NCI-H187 (cell line): ENCODE measurements around the gene STARD10.

Experiments
- DNase-seq, 2 experiments: peaks; one replicate each; lab custom pipeline; 2025; lab: John Stamatoyannopoulos, UW

The STARD10 gene

DNA sequence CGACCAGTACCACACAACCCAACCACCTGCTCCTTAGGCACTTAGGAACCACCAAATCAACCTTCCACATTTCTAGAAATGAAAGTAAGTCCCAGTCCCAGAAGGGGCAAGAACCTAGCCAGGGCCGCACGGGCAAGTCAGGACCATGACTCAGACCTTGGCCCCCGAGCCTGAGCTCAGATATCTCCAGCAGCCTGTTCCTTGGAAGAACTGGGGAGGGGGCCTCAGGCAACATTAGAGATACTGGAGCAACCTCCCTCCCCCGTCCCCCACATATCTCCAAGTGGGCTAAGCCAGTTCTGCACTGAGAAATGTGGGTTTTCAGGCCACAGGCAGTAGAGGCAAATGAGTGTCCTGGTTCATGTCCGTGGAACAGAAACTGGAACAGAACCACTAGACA lies 49.4 kb downstream of the STARD10 start:
- no peak for DNase-seq

DNA sequence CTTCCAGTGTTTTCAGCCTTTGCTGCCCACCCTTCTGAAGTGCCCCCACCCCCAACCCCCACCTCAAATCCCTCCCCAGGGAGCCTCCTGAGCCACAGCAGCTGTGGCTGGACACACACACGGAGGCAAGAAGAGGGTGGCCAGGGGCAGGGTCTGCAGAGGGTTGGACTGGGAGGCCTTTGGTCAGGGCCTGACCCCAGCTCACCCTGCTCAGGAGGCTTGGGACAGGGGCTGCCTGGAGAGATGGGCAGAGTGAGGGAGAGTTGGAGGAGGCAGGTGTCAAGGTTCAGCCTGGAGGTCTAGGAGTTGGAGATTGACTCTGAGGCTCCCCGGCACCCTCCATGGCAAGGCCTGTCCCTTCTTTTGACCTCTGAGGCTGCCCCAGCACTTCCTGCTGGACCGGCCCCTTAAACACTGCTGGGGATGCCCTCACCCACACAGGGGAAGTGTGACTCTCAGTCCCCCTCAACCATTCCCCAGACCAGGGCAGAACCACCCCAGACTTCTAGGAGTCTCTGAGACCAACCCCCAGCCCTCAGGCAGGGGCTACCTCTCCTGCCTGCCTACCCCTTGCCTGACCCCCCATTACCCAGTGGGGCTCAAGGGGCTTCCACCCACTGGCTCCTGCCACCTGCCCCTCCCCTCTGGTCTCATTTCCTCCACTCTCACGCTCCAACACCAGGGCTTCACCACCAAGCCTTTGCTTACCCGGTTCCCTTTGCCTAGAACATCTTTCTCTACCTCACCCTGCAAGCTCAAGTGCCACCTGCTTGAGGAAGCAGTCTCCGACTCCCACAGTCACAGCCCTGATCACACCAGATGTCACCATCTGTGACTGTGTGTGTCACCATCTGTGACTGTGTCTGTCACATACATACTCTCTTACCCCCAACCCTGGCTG lies 50.3 kb downstream of the STARD10 start:
- no peak for DNase-seq

DNA sequence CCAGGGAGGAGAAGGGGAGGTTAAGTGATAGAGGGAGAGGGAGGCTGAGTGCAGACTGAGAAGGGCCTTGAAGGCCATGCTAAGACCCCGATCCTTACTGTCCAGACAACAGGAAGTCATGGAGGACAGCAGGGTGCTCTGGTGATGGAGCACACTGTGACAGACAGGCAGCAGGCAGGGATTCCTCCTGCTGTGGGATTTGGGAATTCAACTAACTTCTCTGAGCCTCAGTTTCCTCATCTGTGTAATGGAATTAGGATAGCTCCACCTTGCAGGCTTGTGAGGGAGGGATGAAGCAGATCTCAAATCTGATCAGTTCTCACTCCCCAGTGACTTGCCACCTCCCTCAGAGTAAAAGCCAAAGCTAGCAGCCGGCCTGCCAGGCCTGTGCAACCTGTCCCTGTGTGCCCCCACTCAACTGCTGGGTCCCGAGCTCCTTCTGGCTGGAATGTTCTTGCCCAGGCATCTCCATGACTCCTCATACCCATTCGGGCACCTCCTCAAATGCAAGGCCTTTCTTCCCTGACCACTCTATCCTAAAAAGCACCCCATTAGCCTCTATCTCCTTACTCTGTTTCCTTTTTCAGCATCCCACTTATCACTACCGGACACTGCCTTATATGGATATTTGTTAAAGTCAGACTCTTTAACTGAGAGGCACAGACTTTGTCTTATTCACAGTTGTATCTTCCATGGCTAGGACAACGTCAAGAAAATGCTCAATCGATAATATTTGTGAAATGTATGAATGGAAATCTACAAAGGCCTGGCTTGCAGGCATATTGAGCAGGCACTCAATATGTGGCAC lies 51.1 kb downstream of the STARD10 start:
- no peak for DNase-seq

DNA sequence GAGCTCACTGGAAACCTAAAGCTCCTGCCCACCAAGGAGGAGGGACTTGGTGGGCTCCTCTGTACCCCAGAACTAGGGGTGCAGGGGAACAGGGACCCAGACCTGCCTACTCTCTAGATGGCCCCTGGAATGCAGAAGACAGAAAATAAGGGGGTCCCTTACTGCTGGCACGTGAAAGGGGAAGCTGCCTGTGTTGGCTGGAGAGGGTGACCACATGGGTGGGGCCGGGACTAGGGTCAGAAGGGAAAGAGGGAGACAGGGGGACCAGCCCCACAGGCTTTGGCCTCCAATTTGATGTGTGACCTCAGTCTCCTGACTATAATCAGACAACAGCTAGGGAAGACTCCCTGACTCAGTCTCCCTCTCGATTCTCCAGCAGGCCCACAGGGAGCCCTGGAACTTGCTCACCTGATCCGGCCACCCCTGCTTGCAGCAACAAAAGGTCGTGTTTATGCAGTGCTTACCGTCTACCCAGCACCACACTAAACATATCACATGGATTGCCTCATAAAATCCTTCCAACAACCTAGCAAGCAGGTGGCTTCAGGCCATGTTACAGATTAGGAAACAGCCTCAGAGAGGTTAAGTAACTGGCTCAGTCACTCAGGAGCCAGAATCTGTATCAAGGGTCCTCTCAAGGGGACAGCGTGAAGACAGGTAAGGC lies 51.9 kb downstream of the STARD10 start:
- no peak for DNase-seq

DNA sequence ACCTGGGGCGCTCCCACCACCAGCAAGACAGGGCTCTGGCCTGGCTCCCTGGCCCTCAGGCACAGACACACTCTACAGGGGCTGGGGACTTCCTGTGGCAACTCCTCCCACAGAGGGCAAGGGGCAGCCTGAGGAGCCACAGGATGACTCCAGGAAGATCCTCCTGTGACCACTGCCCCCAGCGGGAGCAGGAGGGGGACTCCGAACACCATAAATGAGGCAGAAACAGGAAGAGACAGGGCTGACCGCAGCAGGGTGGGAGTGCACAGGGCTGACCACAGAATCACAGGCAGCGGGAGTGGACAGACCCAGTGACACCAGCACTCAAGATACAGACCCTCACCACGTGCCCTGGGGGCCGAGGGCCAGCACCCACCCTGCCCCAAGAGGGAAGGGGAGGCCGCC lies 52.4 kb downstream of the STARD10 start:
- no peak for DNase-seq

DNA sequence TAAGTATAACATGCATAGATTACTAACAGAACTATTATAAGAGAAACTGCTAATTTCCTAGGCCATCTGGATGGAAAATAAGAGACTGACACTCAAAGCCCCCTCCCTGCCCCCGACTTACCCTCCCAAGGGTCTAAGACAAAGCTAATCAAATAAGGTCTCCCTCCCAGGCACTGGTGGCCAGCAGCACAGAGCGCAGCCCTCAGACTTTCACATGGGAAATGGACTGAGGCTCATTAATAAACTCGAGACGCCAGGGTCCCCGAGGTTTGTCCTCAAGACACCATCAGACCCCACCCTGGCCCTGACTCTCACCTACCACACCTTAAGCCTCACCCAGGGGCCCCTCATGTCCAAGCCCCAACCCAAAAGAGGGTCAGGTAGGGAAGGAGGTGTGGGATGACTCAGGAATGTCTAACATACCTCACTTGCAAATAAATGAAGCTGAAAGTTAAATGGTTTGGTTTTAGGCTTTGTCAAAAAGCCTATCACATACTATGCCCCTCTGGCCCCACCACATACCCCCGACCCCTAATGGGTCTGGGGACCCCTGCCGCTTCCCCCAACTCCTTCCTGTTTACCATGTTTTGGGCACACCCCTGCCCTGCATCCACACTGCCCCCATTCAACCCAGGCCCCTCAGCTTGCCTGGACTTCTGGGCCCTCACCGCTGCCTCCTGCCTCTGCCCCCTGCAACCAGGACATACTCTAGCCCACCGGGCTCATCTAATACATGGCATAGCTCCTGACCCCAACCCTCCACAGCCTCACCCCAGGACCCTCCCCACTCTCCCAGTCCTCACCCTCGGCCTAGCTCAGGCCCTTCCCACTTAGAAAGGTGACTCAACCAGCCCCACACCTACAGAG lies 53.1 kb downstream of the STARD10 start:
- DNase-seq = no peak

DNA sequence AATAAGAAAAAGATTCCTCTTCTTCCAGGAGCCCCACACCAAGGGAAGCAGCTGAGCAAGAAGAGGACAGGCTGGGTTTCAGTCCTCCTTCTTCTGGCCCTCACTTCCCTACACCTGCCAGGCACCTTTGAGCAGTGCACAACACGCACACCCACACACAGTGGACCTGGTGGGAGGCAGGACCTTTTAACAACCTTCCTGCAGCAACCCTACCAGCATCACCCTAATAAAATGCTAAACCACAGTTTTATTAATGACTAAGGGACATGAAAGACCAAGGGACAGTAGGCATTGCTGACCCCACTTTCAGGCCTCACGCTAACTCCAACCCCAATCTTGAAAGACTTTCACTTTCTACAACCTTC lies 53.8 kb downstream of the STARD10 start:
- DNase-seq = no peak

DNA sequence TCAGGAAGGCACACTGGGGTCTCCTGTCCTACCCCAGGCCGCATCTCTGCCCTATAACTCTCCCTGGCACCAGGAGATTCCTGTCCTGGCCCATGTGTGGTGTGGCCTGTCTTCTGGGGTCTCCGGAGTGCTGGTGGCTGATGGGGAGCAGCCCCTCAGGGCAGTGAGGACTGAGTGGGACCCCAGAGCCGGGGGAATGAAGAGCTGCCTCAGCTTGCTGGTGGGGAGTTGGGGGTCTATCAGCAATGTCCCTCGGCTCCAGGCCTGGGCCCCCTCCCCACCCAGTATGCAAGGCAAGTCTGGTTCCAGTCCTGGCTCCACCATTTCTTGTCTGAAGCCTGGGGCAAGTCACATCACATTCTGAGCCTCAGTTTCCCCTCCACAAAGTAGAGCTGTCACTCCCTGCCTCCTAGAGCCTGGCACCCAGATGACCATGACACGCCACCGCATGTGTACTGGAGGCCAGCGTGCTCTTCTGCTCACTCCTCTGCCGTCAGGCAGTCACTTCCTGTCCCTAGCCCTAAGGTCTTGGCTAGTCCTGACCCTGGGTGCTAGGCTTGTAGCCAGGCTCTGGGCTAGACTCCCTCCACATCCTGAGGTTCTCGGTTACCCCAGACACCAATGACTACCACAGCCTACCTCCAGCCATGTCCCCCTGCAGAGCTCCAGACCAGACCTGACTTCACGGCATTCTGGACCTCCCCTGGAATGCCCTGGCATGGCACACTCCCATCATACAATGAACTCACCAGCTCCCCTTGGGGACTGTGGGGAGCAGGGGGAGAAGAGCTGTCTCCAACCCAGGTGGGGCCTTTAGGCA lies 54.4 kb downstream of the STARD10 start:
- DNase-seq = no peak

DNA sequence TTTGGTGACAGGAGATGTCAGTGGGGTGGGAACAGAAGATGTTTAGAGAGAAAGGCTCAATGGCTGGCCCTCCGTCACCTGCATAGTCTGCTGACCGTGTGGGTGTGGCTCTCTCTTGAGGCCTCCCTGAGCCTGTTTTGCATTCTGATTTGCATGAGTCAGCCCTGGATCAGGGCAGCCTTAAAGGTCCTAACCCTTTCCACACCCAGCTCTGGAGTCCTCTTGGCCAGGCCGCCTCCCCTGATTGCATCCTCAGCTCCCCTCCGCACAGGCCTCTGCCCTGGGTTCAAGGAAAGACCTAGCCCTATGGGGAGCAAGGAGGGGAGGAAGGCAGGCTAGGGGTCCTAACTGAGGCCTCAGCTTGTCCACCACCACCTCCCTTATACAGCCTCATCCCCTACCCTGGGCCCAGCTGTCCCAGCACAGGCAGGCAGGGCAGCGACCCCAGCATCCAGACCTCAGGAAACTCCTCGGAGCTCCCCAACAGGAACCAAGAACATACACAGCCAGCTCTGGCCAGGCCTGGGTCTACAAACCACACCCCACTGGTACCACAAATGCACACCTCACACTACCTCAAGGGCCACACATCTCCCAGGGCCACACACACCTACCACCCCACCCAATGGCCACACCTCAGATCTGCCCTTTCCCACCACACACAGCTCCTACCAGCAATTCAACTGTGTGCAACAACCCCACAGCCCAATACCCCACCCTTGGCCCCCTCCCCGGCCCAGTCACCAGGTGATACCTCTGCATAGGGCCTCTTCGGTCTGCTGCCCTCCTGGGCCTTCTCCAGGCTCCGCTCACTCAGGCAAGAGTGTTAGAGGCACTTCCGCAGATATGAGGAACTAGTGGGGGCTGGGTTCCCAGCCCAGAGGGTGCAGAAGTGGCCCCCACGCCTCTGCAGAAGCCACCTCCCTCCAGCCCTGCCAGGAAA lies 55.4 kb downstream of the STARD10 start:
- no peak for DNase-seq

DNA sequence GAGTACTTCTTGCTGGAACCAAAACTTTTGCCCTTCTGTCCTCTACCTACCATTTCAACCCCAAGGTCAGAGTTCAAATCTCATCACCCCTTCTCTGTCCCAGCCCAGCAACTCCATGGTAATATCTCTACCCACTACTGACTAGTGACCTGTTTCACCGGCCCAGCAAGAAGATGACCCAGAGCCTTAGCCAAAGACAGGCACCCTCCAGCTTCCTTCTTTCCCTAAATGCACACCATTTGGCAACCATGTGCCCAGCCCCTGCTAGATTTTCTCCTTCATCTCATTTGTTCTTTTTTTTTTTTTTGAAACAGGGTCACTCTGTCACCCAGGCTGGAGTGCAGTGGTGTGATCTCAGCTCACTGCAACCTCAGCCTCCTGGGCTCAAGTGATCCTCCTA lies 56.5 kb downstream of the STARD10 start:
- no peak for DNase-seq

DNA sequence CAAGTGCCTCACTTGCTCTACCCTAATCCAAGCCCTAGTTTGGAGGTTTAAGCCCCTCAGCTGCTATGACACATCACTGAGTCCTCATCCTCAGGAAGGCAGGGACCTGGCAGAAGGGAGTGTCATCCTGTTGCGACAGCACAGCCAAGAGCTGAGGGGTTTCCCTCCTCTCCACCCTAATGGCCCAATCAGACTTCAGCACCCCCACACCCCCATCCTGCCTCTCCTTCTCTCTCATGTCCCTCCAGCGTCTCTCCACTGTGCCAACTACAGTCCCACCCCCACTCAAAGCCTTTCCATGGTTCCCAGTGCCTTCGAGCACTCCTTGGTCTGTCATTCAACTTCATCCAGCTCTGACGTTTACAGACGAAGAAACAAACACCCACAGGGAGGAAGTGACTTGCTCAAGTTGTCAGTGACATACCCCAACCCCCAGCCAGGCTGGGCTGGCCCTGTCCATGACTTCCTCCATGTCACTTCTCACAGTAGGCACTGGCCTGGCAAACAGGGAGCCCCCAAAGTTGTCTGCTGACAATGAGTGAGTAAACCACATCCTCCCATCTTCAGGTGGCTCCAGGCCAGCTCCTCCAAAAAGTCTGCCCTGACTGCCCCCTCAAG lies 57.3 kb downstream of the STARD10 start:
- DNase-seq = no peak

DNA sequence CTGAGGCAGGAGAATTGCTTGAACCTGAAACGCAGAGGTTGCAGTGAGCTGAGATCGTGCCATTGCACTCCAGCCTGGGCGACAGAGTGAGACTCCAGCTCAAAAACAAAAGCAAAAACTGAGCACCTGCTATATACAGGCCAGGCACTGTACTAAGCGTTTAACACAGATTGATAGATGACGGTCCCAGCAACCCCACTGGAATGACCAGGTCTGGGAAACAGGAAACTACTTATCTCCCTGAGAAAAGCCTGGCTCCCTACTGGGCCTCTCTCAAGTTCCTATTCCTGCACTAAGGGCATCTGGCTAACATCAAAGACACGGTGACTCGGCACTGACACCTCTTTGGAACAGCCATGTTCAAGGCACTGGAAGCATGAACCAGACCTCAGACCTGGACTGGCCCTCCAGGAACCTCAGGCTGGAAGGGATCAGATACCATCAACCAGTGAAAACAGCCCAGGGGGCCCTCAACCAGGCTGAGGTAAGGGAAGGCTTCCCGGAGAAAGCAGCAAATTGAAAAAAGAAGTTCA lies 58.3 kb downstream of the STARD10 start:
- DNase-seq = no peak

DNA sequence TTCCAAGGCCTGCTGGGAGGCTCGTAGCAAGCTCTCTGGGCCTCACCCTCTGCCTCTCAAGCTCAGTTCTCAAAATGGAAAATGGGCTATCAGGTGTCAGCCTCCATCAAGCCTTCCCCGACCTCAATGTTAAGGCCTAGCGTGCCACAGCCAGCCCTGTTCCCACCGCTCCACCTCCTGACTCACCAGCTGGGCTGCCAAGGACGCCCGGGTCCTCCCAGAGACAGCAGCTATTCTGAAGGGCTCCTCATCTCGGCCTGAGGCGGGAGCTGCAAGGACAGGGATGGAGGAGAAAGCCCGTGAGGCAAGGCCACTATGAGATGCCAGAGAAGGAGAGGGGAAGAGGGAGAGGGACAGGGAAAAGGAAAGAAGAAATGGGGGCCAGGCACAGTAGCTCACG lies 61.5 kb downstream of the STARD10 start:
- peak in 1 of 2 experiments; percentile 25 for DNase-seq

DNA sequence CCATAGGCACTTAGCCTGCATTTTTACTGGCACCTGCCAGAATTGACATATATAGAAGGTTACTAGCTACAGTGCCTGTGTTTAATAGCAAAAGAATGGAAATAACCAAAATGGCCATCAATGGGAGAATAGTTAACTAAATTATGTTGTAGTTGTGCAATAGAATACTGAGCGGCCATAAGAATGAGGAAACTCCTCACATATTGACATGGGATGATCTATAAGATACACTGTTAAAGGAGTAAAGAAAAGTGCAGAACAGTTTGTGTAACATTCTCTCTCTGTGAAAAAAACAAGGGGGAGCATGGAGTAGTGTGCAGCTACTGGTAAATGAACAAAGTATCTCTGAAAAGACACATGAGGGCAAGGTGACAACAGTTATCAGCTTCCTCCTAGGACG lies 63.1 kb downstream of the STARD10 start:
- DNase-seq = no peak

DNA sequence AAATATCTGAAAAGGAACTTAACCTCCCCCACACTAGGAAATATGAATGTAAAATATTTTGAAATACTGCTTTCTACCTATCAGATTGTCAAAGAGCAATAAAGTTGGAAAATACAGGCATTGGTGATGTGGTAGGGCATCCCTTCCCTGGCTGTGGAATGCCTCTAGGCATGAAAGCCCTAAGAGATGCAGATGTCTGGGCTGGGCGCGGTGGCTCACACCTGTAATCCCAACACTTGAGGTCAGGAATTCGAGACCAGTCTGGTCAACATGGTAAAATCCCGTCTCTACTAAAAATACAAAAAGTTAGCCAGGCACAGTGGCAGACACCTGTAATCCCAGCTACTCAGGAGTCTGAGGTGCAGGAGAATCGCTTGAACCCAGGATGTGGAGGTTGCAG lies 63.6 kb downstream of the STARD10 start:
- no peak for DNase-seq

DNA sequence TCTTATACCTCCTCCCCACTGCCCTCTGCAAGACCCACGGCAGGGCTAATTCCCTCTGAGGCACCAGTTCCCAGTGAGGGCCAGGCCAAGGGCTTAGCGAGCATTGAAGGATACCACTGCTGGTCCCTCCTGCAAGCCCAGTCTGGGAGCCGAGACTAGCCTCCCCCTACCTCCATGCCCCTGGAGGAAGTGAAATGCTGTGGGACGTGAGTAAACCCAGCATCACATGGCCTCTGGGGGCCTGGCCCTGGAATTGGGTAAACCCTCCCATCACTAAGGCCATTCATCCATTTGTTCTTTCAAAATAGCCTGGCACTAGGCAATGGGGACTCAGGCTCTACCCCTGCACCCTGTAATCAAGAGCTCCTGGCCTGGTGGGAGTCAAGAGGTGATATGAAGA lies 66.3 kb downstream of the STARD10 start:
- no peak for DNase-seq

DNA sequence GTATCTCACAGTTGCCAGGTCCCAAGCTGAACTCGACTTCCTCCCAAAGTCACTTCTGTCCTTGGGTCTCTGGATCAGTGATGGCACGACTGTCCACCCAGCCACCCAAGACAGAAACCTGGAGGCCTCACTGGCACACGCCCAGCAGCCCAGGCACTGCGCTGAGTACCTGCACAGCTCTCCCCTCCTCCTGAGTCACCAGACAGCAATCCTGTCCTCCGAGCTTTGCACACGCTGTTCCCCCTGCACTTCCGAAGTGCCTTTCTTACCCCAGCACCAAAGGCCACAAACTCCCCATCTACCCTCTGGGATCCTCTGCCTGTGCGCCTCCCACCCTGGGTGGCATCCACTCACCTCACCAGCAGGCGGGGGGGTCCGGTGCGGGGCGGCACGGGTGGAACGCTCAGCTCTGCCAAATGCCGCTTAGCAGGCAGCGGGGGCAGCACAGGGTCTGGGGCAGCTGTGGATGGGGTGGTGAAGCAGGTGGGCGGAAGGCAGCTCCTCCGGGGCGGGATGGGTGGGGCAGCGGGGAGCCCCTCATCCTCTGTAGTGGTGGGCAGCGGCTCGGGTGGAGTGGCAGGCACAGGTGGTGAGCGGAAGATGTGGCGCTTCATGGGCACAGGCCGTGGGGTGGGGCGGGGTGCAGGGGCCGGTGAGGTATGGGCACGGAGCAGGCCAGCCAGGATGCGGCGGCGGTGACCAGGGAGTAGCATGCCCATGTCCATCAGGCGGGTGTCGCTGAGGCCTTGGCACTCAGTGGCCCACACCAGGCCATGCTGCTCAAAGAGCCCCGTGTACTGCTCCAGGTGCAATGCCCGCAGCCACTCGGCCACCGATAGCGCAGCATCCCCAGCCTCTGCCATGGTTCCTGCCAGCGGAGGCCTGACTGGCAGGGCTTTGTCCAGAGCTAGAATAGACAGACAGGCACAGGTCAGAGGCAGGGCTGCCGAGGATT lies 67.3 kb downstream of the STARD10 start:
- DNase-seq = no peak

DNA sequence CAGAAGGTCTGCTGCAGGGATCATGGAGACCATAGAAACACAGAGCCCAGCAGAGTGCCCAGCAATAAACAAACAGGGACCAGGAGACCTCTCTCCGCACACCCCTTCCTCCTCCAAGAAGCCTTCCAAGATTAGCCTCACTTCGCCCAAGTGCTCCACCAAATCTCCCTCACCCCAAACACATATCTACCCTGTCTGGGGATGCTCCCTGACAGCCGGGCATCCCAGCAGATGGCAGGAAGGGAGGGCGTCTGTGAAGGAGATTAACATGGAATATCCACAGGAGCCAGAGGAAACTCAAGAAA lies 68.2 kb downstream of the STARD10 start:
- DNase-seq = no peak
